KOPT-K1 (cell line): ENCODE measurements around the gene PROCA1.
"Not testable (repeated sequence)": the region's sequence is repeated elsewhere in the genome, so short reads cannot be mapped to it uniquely, and the experiment has no call there.

ENCODE experiments used
- H3K27ac ChIP-seq: fragments of 200-600 bp; sonication (generic); 2 replicates; pipeline ENCODE4 v1.5.1; 2016; ENCODE audit warnings: antibody characterized with exemption, mild to moderate bottlenecking, low read depth, low read length; ENCODE audit not compliant: poor library complexity, severe bottlenecking
- H3K36me3 ChIP-seq: fragments of 200-600 bp; sonication (generic); 2 replicates; pipeline ENCODE4 v1.5.1; 2017; ENCODE audit warnings: antibody characterized with exemption, mild to moderate bottlenecking, low read length, moderate library complexity; ENCODE audit not compliant: insufficient read depth
- H3K9me3 ChIP-seq: fragments of 200-600 bp; sonication (generic); 2 replicates; pipeline ENCODE4 v1.5.1; 2017; ENCODE audit warnings: antibody characterized with exemption, low read length, mild to moderate bottlenecking; ENCODE audit not compliant: insufficient read depth, poor library complexity, severe bottlenecking

PROCA1 gene

GRCh38 chr17:28735913-28736769 lies 24.5 kb upstream of the PROCA1 start:
- H3K9me3 ChIP-seq, H3K27ac ChIP-seq, H3K36me3 ChIP-seq: not testable (repeated sequence)

- H3K9me3 ChIP-seq: no peaks in the 10 kb centered on the region
- H3K27ac ChIP-seq: no peak overlapping the region
- no peaks in the 10 kb centered on the region for H3K36me3 ChIP-seq
Measured at GRCh38 chr17:28735242-28735722, 23.6 kb upstream of the PROCA1 start.

GRCh38 chr17:28734712-28735241 lies 23.1 kb upstream of the PROCA1 start:
- H3K27ac ChIP-seq: no peak overlapping the region
- H3K9me3 ChIP-seq: no peaks in the 10 kb centered on the region
- H3K36me3 ChIP-seq: no peaks in the 10 kb centered on the region

GRCh38 chr17:28733346-28733745 lies 21.7 kb upstream of the PROCA1 start:
- no peaks in the 10 kb centered on the region for H3K9me3 ChIP-seq
- no peak overlapping the region for H3K27ac ChIP-seq
- H3K36me3 ChIP-seq: no peaks in the 10 kb centered on the region

GRCh38 chr17:28729950-28730330 lies 18.3 kb upstream of the PROCA1 start:
- H3K27ac ChIP-seq: no peak overlapping the region
- H3K36me3 ChIP-seq: peaks cover 9% of the 10 kb centered on the region
- H3K9me3 ChIP-seq: no peaks in the 10 kb centered on the region

GRCh38 chr17:28728364-28729200 lies 16.9 kb upstream of the PROCA1 start, which contains the start of gene NEK8:
TSS of gene NEK8 (plus strand) at chr17:28728788. CDS start at chr17:28728814, 26 bp downstream.
- H3K36me3 ChIP-seq: peaks cover 22% of the 10 kb centered on the region
- H3K27ac ChIP-seq: peak within 1 kb of the TSS; percentile 94
- no peaks in the 10 kb centered on the region for H3K9me3 ChIP-seq

GRCh38 chr17:28726627-28727491 lies 15.2 kb upstream of the PROCA1 start:
- H3K27ac ChIP-seq: peak overlapping the region; percentile 52

GRCh38 chr17:28726226-28726626 lies 14.5 kb upstream of the PROCA1 start, which contains the start of gene TLCD1:
TSS of gene TLCD1 (minus strand) at chr17:28726233. CDS start at chr17:28726097, 136 bp downstream.
- no peaks in the 10 kb centered on the region for H3K9me3 ChIP-seq
- peaks cover 46% of the 10 kb centered on the region for H3K36me3 ChIP-seq
- H3K27ac ChIP-seq: peak within 1 kb of the TSS; percentile 52

More at GRCh38 chr17:28726627-28727491, 15.2 kb upstream of the PROCA1 start:
- H3K9me3 ChIP-seq: no peaks in the 10 kb centered on the region
- peaks cover 39% of the 10 kb centered on the region for H3K36me3 ChIP-seq

GRCh38 chr17:28725660-28726225 lies 14.1 kb upstream of the PROCA1 start:
- no peaks in the 10 kb centered on the region for H3K9me3 ChIP-seq
- H3K27ac ChIP-seq: peak overlapping the region; percentile 52
- H3K36me3 ChIP-seq: peaks cover 51% of the 10 kb centered on the region

- Histone ChIP-seq H3K27ac (peak overlapping the region; percentile 52), H3K36me3 (peaks cover 56% of the 10 kb centered on the region), H3K9me3 (no peaks in the 10 kb centered on the region)
Measured at GRCh38 chr17:28725166-28725659, 13.5 kb upstream of the PROCA1 start.

- H3K9me3 ChIP-seq: no peaks in the 10 kb centered on the region
- peaks cover 57% of the 10 kb centered on the region for H3K36me3 ChIP-seq
- H3K27ac ChIP-seq: no peak overlapping the region
Measured at GRCh38 chr17:28724500-28725165, 12.9 kb upstream of the PROCA1 start.

- not testable (repeated sequence) for H3K9me3 ChIP-seq, H3K27ac ChIP-seq
- peaks cover 57% of the 10 kb centered on the region for H3K36me3 ChIP-seq
Measured at GRCh38 chr17:28723836-28724499, 12.3 kb upstream of the PROCA1 start.
